HG02759 (cell line): ENCODE measurements around the gene HNRNPUL2.
A peak's percentile ranks its signal among the peaks of the same experiment; 100 is the strongest.
"Not testable (repeated sequence)": the region's sequence is repeated elsewhere in the genome, so short reads cannot be mapped to it uniquely, and the experiment has no call there.

ENCODE experiments used
- ATAC-seq: cut with Tn5 transposase; IDR thresholded peaks from one replicate; pipeline ENCODE4 v1.9.1; 2021; ENCODE audit warnings: mild to moderate bottlenecking, moderate library complexity; ENCODE audit not compliant: unreplicated experiment

The HNRNPUL2 gene

GRCh38 chr11:62705880-62706849, 21.1 kb downstream of the HNRNPUL2 start:
- ATAC-seq = peak; percentile 76

GRCh38 chr11:62705413-62705812, 21.8 kb downstream of the HNRNPUL2 start:
- no peak for ATAC-seq

GRCh38 chr11:62703921-62704320, 23.3 kb downstream of the HNRNPUL2 start:
- ATAC-seq = not testable (repeated sequence)

GRCh38 chr11:62702246-62702645, 25.0 kb downstream of the HNRNPUL2 start:
- no peak for ATAC-seq

- no peak for ATAC-seq
Observed at GRCh38 chr11:62694455-62695167, 32.6 kb downstream of the HNRNPUL2 start.

- not testable (repeated sequence) for ATAC-seq
Observed at GRCh38 chr11:62693624-62694023, 33.6 kb downstream of the HNRNPUL2 start.

- no peak for ATAC-seq
Observed at GRCh38 chr11:62689421-62690183, 37.7 kb downstream of the HNRNPUL2 start, which contains the start of gene LRRN4CL. TSS of gene LRRN4CL (minus strand) at chr11:62689530. CDS start at chr11:62688508, 1,022 bp downstream.

GRCh38 chr11:62688491-62688890, 38.8 kb downstream of the HNRNPUL2 start:
- no peak for ATAC-seq

GRCh38 chr11:62687508-62688396, 39.5 kb downstream of the HNRNPUL2 start:
- ATAC-seq = no peak

GRCh38 chr11:62682518-62682917, 44.7 kb downstream of the HNRNPUL2 start:
- ATAC-seq = no peak

GRCh38 chr11:62680825-62681240, 46.4 kb downstream of the HNRNPUL2 start:
- ATAC-seq = no peak

- peak; percentile 81 for ATAC-seq
Observed at GRCh38 chr11:62678770-62679696, 48.2 kb downstream of the HNRNPUL2 start, which contains the start of gene UBXN1. TSS of gene UBXN1 (minus strand) at chr11:62679073. CDS start at chr11:62678923, 150 bp downstream.

GRCh38 chr11:62678433-62678769, 48.9 kb downstream of the HNRNPUL2 start:
- ATAC-seq = no peak

GRCh38 chr11:62677714-62678113, 49.5 kb downstream of the HNRNPUL2 start:
- ATAC-seq = no peak

GRCh38 chr11:62677156-62677555, 50.1 kb downstream of the HNRNPUL2 start:
- ATAC-seq = no peak

- ATAC-seq = no peak
Observed at GRCh38 chr11:62676698-62677097, 50.6 kb downstream of the HNRNPUL2 start.

- not testable (repeated sequence) for ATAC-seq
Observed at GRCh38 chr11:62675415-62675814, 51.8 kb downstream of the HNRNPUL2 start.

- no peak for ATAC-seq
Observed at GRCh38 chr11:62673196-62673525, 54.1 kb downstream of the HNRNPUL2 start.
